Lower lobe of right lung (tissue), 2 donors: ENCODE measurements around the gene AOPEP. TPM values are rescaled to one million over a fixed set of nuclear protein-coding genes. Genes with fewer than 3 reads are reported as not detected.
"Not testable (repeated sequence)": the region's sequence is repeated elsewhere in the genome, so short reads cannot be mapped to it uniquely, and the experiment has no call there.

ENCODE experiments used
- ATAC-seq, 2 donors: fragments of 200-7000 bp; cut with Tn5 transposase; one replicate each; pipeline ENCODE4 v1.9.1; 2020 to 2022; ENCODE audit warnings: mild to moderate bottlenecking in 2 of 2, moderate library complexity in 2 of 2
- DNase-seq: peaks from one replicate; pipeline ENCODE4 v3.0.0-alpha.2; 2020
- H3K27ac ChIP-seq: fragments of 200-600 bp; one replicate; pipeline ENCODE4 v1.8.0; 2022
- H3K27me3 ChIP-seq: fragments of 200-600 bp; one replicate; pipeline ENCODE4 v1.8.0; 2022; ENCODE audit warnings: low read depth
- H3K36me3 ChIP-seq: fragments of 200-600 bp; one replicate; pipeline ENCODE4 v1.8.0; 2022; ENCODE audit warnings: mild to moderate bottlenecking
- H3K4me1 ChIP-seq: fragments of 200-600 bp; one replicate; pipeline ENCODE4 v1.8.0; 2022
- H3K4me3 ChIP-seq: fragments of 200-600 bp; one replicate; pipeline ENCODE4 v1.8.0; 2022; ENCODE audit warnings: mild to moderate bottlenecking
- H3K9me3 ChIP-seq: fragments of 200-600 bp; one replicate; pipeline ENCODE4 v1.8.0; 2022
- intact Hi-C: fragments of 100-400 bp; cut with DNase I; formaldehyde crosslinking; loops from one replicate; pipeline ENCODE4 v1.11.0; 2022
- total RNA-seq: library from RNA; stranded (reverse); fragmentation: NEBNext Ultra II Directional; extraction: Animal tissue kit (Norgen Biotek cat#: 25700); gene quantifications from one replicate; pipeline ENCODE4 v1.2.1, GENCODE V29; 2021
- TF ChIP-seq, protein P1 (sequence below): fragments of 200-600 bp; IDR thresholded peaks from one replicate; pipeline ENCODE4 v1.8.0; 2022; ENCODE audit warnings: antibody characterized with exemption, mild to moderate bottlenecking
- donor health status: DM: no; HTN: yes; CAD: no; lungs with severe emphysema.

AOPEP gene
- total RNA-seq, 1 donor from 2014 or later, result 63.7 TPM

DNA sequence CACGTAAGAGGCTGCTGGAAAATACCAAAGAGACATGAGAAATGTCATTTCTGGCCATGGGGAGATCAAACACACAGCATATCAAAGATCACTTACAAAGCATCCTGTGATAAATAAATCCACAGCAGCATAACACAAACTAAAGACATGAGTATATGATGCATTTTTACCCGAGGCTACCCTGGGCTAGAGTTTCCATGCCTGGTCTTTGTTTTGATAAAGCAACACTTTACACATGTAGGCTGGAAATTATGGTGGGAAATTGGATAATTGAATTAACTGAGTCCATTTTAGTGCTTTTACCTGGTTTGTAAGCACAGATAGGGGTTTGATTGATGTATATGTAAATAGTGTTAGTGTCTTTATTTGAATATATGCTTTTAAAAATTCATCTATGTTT is 288.4 kb downstream of the AOPEP start:
- H3K27ac ChIP-seq, result no peak overlapping the region
- H3K36me3 ChIP-seq, result peaks cover 57% of the 10 kb centered on the region
- H3K4me3 ChIP-seq, result no peak overlapping the region
- no peaks in the 10 kb centered on the region for H3K27me3 ChIP-seq
- intact Hi-C loops, result no loop called here
- H3K4me1 ChIP-seq, result peaks cover 56% of the 10 kb centered on the region
- DNase-seq (no peak), ATAC-seq (no peak)
- TF ChIP-seq, protein P1, sequence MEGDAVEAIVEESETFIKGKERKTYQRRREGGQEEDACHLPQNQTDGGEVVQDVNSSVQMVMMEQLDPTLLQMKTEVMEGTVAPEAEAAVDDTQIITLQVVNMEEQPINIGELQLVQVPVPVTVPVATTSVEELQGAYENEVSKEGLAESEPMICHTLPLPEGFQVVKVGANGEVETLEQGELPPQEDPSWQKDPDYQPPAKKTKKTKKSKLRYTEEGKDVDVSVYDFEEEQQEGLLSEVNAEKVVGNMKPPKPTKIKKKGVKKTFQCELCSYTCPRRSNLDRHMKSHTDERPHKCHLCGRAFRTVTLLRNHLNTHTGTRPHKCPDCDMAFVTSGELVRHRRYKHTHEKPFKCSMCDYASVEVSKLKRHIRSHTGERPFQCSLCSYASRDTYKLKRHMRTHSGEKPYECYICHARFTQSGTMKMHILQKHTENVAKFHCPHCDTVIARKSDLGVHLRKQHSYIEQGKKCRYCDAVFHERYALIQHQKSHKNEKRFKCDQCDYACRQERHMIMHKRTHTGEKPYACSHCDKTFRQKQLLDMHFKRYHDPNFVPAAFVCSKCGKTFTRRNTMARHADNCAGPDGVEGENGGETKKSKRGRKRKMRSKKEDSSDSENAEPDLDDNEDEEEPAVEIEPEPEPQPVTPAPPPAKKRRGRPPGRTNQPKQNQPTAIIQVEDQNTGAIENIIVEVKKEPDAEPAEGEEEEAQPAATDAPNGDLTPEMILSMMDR, result no peak
- no peaks in the 10 kb centered on the region for H3K9me3 ChIP-seq

DNA sequence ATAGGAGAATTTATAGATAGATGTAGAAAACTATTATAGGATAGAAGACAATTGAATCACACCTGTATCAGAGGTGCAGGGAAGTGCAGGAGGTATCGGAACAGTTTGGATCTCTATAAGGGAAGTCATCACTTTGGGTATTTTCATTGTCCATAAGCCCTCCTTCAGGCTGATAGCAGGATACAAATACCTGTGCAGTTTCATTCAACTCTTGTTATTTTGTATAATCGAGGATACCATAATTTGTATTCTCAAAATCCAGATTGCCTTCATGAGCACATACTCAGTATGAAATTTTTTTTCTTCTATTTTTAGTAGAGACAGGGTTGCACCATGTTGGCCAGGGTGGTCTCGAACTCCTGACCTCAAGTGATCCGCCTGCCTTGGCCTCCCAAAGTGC is 289.1 kb downstream of the AOPEP start:
- peaks cover 62% of the 10 kb centered on the region for H3K4me1 ChIP-seq
- H3K27ac ChIP-seq, result no peak overlapping the region
- H3K4me3 ChIP-seq, result no peak overlapping the region
- no peaks in the 10 kb centered on the region for H3K27me3 ChIP-seq
- DNase-seq (no peak), ATAC-seq (no peak)
- H3K36me3 ChIP-seq, result peaks cover 60% of the 10 kb centered on the region
- TF ChIP-seq, protein P1, result no peak
- intact Hi-C loops, result no loop called here
- H3K9me3 ChIP-seq, result no peaks in the 10 kb centered on the region

DNA sequence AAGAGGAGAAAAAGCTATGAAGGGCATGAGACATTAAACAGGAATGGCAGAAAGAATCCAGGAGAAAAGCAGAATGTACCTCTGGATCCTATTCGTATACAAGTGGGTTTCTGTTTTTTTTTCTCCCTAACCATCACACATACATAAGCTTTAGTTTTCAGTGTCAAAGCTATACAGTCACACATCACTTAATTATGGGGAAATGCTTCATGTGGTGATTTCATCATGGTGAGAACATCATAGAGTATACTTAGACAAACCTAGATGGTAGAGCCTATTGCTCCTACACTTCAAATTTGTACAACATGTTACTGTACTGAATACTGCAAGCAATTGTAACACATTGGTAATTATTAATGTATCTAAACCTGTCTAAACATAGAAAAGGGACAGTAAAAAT is 290.6 kb downstream of the AOPEP start:
- no peak for DNase-seq
- Histone ChIP-seq H3K27me3 (no peaks in the 10 kb centered on the region), H3K9me3 (no peaks in the 10 kb centered on the region), H3K4me3 (no peak overlapping the region), H3K36me3 (peaks cover 57% of the 10 kb centered on the region), H3K4me1 (peaks cover 74% of the 10 kb centered on the region), H3K27ac (no peak overlapping the region)
- TF ChIP-seq, protein P1, result no peak
- no peak for ATAC-seq
- intact Hi-C loops, result no loop called here

DNA sequence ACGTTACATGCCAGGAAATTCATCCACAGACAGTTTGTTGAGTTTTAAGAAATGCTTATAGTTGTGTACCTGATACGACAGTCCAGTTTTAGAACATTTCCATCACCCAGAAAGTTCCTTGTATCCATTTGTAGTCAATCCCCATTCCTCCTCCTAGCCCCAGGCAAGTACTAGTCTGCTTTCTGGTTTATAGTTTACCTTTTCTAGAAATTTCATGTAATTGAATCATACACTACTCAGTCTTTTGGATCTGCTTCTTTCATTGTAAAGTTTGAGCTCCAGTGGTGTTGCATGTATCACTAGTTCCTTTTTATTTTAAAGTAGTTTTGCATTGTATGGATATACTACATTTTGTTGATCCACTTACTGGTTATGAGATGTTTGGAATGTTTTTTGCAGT is 291.2 kb downstream of the AOPEP start:
- Histone ChIP-seq H3K36me3 (peaks cover 57% of the 10 kb centered on the region), H3K4me3 (no peak overlapping the region), H3K4me1 (peaks cover 79% of the 10 kb centered on the region), H3K27me3 (no peaks in the 10 kb centered on the region), H3K27ac (peak overlapping the region; percentile 68), H3K9me3 (no peaks in the 10 kb centered on the region)
- DNase-seq (no peak), ATAC-seq (no peak)
- TF ChIP-seq, protein P1, result no peak
- intact Hi-C loops, result no loop called here

DNA sequence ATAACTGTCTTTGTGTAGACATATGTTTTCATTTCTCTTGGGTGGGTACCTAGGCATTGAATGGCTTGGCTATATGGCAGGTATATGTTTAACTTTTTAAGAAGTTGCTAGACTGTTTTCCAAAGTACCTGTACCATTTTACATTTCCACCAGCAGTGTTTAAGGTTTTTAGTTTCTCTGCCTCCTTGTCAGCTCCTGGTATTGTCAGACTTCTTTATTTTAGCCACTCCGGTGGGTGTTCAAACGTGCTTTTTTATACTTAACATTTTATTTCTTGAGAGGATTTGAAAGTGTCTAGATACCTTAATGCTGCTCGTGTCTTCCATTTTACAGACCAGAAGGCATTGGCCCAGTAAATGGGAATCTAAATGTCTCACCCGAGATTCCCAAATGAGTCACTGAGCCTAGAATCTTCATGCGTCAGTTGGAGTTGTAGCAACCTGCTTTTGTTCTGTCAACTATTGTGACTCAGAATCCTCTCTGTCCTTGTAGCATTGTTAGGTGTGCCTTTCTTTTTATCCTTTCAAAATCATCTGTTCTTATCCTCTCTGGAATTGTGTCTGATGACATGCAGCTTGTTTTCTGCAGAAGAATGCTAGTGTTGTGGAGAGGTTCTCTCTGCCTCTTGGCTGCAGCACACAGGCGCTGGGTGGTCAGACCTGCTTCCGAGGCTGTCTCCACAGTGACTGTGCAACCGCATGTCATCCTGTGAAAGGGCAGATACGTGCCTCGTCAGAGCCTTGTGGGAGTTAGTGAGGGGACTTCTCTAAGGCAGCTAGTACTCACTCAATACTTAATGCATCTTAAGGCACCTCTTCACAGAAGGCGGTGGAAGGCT is 291.8 kb downstream of the AOPEP start:
- DNase-seq (peak; percentile 63), ATAC-seq (peak; percentile 75 to 88)
- Histone ChIP-seq H3K36me3 (peaks cover 57% of the 10 kb centered on the region), H3K27me3 (no peaks in the 10 kb centered on the region), H3K27ac (peak overlapping the region; percentile 68), H3K4me1 (peaks cover 80% of the 10 kb centered on the region), H3K4me3 (peak overlapping the region; percentile 3), H3K9me3 (no peaks in the 10 kb centered on the region)
- intact Hi-C loops, result no loop called here
- TF ChIP-seq, protein P1, result no peak

DNA sequence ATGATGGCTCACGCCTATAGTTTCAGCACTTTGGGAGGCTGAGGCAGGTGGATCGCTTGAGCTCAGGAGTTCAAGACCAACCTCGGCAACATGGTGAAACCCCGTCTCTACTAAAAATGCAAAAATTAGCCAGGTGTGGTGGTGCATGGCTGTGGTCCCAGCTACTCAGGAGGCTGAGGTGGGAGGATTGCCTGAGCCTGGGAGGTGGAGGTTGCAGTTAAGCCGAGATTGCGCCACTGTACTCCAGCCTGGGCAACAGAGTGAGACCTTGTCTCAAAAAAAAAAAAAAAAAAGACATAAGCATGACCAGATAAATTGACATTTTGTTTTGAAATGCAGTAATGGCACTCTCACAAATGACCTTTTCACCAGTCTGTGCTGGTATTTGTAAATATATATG is 294.1 kb downstream of the AOPEP start:
- DNase-seq, H3K27me3 ChIP-seq, H3K27ac ChIP-seq, H3K9me3 ChIP-seq, H3K4me3 ChIP-seq, intact Hi-C loops, ATAC-seq: not testable (repeated sequence)
- H3K4me1 ChIP-seq, result peaks cover 87% of the 10 kb centered on the region
- H3K36me3 ChIP-seq, result peaks cover 39% of the 10 kb centered on the region
